HepG2 (cell line): ENCODE data around the gene NFXL1.

Experiments used
- EZH2 ChIP-seq: conservative IDR thresholded peaks from 2 replicates; pipeline ENCODE4 v1.6.1; 2012; ENCODE audit warnings: mild to moderate bottlenecking, low read depth, low read length, moderate library complexity
- GABPA ChIP-seq, 2 experiments: IDR thresholded peaks; 2 replicates each; pipeline ENCODE4 v1.6.1; 2011 to 2016; ENCODE audit warnings: low read depth in 2 of 2, low read length in 1 of 2, missing biosample characterization in 1 of 2, missing genetic modification characterization in 1 of 2
- GABPB1 ChIP-seq: IDR thresholded peaks from 2 replicates; pipeline ENCODE4 v1.6.1; 2016; ENCODE audit warnings: mild to moderate bottlenecking, missing genetic modification reagents, moderate library complexity, missing compliant biosample characterization
- JUND ChIP-seq: sonication (generic); formaldehyde crosslinking; IDR thresholded peaks from 2 replicates; pipeline ENCODE4 v1.8.0; 2022; ENCODE audit warnings: mild to moderate bottlenecking, missing genetic modification reagents
- MAFF ChIP-seq: IDR thresholded peaks from 2 replicates; pipeline ENCODE4 v1.6.1; 2011; ENCODE audit warnings: low read depth, low read length, improper control_type of control experiment
- POLR2A ChIP-seq, 2 experiments: IDR thresholded peaks; 2 replicates each; pipeline ENCODE4 v1.6.1; 2011; ENCODE audit warnings: low read depth in 2 of 2, low read length in 2 of 2, mild to moderate bottlenecking in 1 of 2, moderate library complexity in 1 of 2; ENCODE audit not compliant: insufficient read depth in 1 of 2
- SP4 ChIP-seq: sonication (generic); formaldehyde crosslinking; IDR thresholded peaks from 2 replicates; pipeline ENCODE4 v1.8.1; 2023; ENCODE audit warnings: mild to moderate bottlenecking, missing genetic modification reagents
- ZBTB20 ChIP-seq: sonication (generic); formaldehyde crosslinking; IDR thresholded peaks from 2 replicates; pipeline ENCODE4 v1.8.1; 2023; ENCODE audit warnings: missing genetic modification reagents, low read depth, mild to moderate bottlenecking, borderline replicate concordance
- ZNF432 ChIP-seq: sonication (generic); formaldehyde crosslinking; IDR thresholded peaks from 2 replicates; pipeline ENCODE4 v1.5.0; 2020; ENCODE audit warnings: missing genetic modification reagents, mild to moderate bottlenecking, borderline replicate concordance

GRCh38 chr4:47819178-47819577 lies 95.2 kb downstream of the NFXL1 start:
- no peak for TF ChIP-seq GABPB1
- TF ChIP-seq MAFF, result no peak
- TF ChIP-seq GABPA (IDR thresholded peaks at IDR 0.05; ENCODE audit: low read depth, low read length), result no peak
- no peak for TF ChIP-seq GABPA (CRISPR knock-in tag; IDR thresholded peaks at IDR 0.05; ENCODE audit: low read depth)
- no peak for TF ChIP-seq ZBTB20
- TF ChIP-seq JUND (CRISPR knock-in tag), result no peak
- TF ChIP-seq SP4 (CRISPR knock-in tag), result no peak
- no peak for TF ChIP-seq ZNF432
- no peak for TF ChIP-seq EZH2
- no peak for TF ChIP-seq POLR2A (IDR thresholded peaks at IDR 0.05; ENCODE audit: insufficient read depth in 1 of 2, low read depth in 2 of 2, low read length in 2 of 2)
